Kidney epithelial cell (primary cell): ENCODE data around the gene NRG3. TPM values are rescaled to one million over a fixed set of nuclear protein-coding genes. Genes with fewer than 3 reads are reported as not detected.

Experiments used
- DNase-seq: peaks from one replicate; pipeline ENCODE4 v3.0.0-alpha.2; 2010; ENCODE audit warnings: low read depth
- H3K27me3 ChIP-seq: 2 replicates; pipeline ENCODE4 v1.6.0; 2011; ENCODE audit warnings: low read length; ENCODE audit not compliant: control insufficient read depth, insufficient read depth
- H3K36me3 ChIP-seq: 2 replicates; pipeline ENCODE4 v1.5.1; 2011; ENCODE audit warnings: low read length; ENCODE audit not compliant: control insufficient read depth, insufficient read depth
- H3K4me3 ChIP-seq: 2 replicates; pipeline ENCODE4 v1.5.1; 2011; ENCODE audit warnings: low read depth, mild to moderate bottlenecking, control low read depth, low read length
- total RNA-seq: library from RNA; depleted of rRNA; stranded (reverse); fragments of >200 nt; gene quantifications from 2 replicates; pipeline ENCODE4 v1.2.3, GENCODE V29; 2015
- TF ChIP-seq, protein P1 (sequence below): IDR thresholded peaks from 2 replicates; pipeline ENCODE4 v1.5.1; 2011; ENCODE audit warnings: mild to moderate bottlenecking, moderate library complexity, low read length, control low read depth, inconsistent platforms; ENCODE audit not compliant: insufficient read depth, poor library complexity, severe bottlenecking

The NRG3 gene
- total RNA-seq, 1 donor from 2014 or later, result 10.2 TPM

- Histone ChIP-seq H3K36me3 (no peaks in the 10 kb centered on the region), H3K4me3 (no peak overlapping the region), H3K27me3 (no peaks in the 10 kb centered on the region)
- no peak for DNase-seq
- TF ChIP-seq, protein P1, sequence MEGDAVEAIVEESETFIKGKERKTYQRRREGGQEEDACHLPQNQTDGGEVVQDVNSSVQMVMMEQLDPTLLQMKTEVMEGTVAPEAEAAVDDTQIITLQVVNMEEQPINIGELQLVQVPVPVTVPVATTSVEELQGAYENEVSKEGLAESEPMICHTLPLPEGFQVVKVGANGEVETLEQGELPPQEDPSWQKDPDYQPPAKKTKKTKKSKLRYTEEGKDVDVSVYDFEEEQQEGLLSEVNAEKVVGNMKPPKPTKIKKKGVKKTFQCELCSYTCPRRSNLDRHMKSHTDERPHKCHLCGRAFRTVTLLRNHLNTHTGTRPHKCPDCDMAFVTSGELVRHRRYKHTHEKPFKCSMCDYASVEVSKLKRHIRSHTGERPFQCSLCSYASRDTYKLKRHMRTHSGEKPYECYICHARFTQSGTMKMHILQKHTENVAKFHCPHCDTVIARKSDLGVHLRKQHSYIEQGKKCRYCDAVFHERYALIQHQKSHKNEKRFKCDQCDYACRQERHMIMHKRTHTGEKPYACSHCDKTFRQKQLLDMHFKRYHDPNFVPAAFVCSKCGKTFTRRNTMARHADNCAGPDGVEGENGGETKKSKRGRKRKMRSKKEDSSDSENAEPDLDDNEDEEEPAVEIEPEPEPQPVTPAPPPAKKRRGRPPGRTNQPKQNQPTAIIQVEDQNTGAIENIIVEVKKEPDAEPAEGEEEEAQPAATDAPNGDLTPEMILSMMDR, result no peak
These were observed 438.4 kb downstream of the NRG3 start for GRCh38 chr10:82313401-82313800.

DNA sequence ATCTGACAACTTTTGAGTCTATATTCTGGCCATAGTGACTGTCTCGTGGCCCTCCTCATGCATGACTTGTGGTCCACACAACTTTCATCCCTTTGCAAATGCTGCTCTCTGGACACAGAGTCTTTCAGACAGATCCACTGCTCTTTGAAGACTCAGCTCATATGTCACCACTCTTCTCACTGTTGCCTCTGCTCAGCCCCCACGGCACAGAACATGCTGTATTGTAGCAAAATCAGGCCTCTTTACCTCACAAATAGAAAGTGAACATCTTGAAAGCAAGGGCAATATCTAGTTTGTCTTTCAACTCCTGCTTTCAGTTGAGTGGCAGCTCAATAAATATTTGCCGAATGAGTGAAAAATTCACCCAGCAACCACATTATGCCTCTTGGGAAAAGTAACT, 443.5 kb downstream of the NRG3 start:
- no peak for DNase-seq
- no peaks in the 10 kb centered on the region for H3K27me3 ChIP-seq
- no peak overlapping the region for H3K4me3 ChIP-seq
- no peaks in the 10 kb centered on the region for H3K36me3 ChIP-seq
- TF ChIP-seq, protein P1, result no peak

DNA sequence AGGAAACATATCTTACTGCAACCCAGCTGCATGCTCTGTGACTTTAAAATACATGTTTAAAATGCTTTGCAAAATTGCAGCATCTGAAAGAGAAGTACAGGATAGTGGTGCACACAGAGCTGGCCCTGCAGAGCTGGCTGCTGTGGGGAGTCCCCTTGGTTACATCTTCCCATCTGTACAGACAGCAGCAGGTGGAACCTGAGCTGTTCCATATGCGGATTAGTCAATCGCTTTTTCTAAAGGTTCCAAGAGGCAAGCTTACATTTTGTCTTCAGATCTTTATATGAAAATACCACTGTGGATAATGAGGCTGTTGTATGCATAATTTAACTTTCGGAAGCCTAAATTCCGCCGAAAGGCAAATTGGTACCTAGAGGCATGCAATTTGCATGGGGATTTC, 444.1 kb downstream of the NRG3 start:
- Histone ChIP-seq H3K4me3 (no peak overlapping the region), H3K36me3 (no peaks in the 10 kb centered on the region), H3K27me3 (no peaks in the 10 kb centered on the region)
- TF ChIP-seq, protein P1, result no peak
- no peak for DNase-seq

DNA sequence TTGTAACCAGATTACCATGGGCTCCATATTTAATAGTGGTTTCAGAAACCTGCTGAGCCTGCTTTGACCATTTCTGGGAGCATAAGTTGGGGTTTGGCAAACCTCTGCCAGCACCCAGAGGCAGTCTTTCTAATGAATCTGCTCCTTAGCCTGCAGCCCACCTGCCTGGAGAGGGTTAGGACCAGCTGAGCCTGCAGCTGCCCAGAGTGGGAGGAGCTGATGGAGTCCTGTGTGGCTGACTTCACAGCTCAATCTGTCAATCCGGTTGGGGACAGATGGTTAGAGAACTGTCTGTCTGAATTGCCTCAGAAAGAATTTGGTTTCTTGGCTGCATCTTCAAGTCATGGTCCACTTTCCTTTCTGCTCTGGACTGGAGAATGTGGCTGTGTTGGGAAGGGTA, 444.6 kb downstream of the NRG3 start:
- no peak for DNase-seq
- TF ChIP-seq, protein P1, result no peak
- Histone ChIP-seq H3K36me3 (no peaks in the 10 kb centered on the region), H3K4me3 (no peak overlapping the region), H3K27me3 (no peaks in the 10 kb centered on the region)

GRCh38 chr10:82321724-82322123, 446.7 kb downstream of the NRG3 start:
- no peak overlapping the region for H3K4me3 ChIP-seq
- H3K36me3 ChIP-seq, result no peaks in the 10 kb centered on the region
- no peak for DNase-seq
- H3K27me3 ChIP-seq, result no peaks in the 10 kb centered on the region
- TF ChIP-seq, protein P1, result no peak

GRCh38 chr10:82331716-82332115, 456.7 kb downstream of the NRG3 start:
- H3K27me3 ChIP-seq, result no peaks in the 10 kb centered on the region
- TF ChIP-seq, protein P1, result no peak
- DNase-seq, result no peak
- no peaks in the 10 kb centered on the region for H3K36me3 ChIP-seq
- no peak overlapping the region for H3K4me3 ChIP-seq
